Activated CD4-positive, CD25-positive, alpha-beta regulatory T cell treated with anti-CD3 and anti-CD28 coated beads, Interleukin-2, amount 50 U/mL, for 16 hours (primary cell): ENCODE results near the gene ZNF335.
"Not testable (repeated sequence)": the region's sequence is repeated elsewhere in the genome, so short reads cannot be mapped to it uniquely, and the experiment has no call there.

ENCODE experiments used
- DNase-seq: peaks from one replicate; pipeline ENCODE4 v3.0.0-alpha.2; 2020; ENCODE audit warnings: low read depth, low spot score

ZNF335 gene

DNA sequence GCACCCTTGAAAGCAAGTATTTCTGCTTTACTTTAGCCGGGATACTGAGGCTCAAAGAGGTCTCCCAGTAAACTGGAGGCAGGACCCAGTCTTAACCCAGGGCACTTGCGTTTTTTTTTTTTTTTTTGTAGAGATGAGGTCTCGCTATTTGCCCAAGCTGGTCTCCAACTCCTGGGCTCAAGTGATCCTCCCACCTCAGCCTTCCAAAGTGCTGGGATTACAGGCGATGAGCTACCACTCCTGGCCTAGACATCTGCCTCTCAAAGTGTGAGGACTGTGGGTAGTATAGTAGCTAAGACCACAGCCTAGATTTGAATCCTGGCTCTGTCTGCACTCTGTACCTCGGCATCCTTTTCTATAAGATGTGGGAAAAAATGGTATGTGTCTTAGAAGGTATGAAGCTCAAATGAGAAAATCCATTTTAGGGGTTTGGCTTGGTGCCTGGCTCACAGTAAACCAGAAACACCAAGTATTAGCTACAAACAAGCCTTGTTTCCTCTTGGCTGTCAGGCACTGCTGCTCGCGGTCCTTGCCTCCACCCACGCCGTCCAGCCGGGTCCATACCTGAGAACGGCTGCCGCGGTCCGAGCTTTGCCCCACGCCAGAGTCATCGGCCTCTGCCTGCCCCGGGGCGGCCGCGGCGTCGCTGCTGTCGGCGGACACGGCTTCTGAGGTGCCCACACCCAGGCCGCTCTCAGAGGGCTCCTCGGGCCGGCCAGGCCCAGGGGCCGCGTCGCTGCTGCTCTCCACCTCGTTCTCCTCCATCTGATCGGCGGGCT, 1.2 kb downstream of the ZNF335 start:
- DNase-seq, result no peak

DNA sequence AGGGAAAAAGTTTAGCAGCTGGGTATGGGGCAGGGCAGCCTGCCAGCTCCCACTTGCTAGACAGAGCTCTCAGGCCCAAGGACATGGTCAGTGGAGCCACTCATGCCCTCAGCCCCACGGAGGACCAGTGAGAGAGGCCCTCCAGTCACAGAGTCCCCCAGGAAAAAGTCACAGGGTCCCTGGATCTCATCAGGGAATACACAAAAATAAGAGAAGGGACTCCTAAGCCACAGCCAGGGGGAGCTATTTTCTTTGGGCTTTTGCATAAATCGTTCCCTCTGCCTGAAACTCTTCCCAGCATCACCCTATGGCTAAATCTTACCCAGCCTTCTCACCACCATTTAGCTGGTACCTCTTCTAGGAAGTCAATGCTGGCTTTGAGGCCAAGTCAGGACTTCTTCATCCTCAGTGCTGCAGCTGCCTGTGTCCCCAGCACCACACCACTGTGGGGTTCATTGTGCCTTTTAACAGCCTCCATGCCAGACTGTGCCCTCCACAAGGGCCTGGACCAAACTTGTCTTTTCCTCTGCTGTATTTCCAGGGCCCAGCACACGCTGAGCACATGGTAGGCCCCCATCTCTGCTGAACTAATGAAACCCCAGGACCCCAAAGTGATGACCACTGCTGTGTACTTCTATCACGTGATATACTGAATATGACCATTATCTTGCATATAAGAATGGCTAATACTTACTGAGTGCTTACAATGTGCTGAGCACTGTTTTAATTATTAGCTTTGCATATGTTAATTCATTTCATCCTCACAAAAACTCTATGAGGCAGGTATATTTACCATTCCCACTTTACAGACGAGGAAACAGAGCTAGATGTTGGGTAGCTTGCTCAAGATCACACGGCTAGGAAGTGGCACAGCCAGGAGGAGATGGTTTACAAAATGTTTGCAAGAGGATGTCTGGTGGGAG, 2.0 kb downstream of the ZNF335 start:
- no peak for DNase-seq

DNA sequence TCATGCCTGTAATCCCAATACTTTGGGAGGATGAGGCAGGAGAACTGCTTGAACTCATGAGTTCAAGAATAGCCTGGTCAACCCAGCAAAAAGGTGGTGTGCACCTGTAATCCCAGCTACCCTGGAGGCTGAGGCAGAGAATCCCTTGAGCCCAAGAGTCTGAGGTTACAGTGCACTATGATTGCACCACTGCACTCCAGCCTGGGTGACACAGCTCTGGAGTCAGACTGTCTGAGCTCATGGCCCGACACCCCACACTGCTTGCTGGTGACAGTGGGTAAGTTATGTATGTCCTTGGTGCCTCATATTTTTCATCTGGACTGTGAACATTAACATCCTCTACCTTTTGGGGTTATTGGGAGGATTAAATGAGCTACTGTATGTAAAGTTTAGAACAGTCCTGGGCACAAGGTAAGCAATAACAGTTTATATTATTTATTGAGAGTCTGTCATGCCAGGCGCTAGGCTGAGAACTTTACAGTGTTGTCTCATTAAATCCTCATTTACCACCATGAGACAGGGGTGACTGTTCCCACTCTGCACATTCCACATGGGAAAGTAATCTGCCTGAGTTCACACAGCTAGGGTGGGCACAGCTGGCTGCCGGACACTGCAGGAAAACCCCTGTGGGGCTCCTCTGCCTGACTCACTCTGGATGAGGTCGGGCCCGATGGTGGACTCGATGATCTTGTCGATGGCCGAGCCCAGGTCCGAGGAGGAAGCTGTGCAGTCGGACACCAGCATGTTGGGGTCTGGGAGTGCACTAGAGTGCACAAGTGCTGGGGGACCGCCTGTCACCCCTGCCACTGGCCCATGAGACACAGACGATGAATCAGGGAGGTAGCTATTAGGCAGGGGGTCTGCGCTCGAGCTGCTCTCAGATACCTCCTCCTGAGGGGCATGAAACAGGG, 2.9 kb downstream of the ZNF335 start:
- no peak for DNase-seq

DNA sequence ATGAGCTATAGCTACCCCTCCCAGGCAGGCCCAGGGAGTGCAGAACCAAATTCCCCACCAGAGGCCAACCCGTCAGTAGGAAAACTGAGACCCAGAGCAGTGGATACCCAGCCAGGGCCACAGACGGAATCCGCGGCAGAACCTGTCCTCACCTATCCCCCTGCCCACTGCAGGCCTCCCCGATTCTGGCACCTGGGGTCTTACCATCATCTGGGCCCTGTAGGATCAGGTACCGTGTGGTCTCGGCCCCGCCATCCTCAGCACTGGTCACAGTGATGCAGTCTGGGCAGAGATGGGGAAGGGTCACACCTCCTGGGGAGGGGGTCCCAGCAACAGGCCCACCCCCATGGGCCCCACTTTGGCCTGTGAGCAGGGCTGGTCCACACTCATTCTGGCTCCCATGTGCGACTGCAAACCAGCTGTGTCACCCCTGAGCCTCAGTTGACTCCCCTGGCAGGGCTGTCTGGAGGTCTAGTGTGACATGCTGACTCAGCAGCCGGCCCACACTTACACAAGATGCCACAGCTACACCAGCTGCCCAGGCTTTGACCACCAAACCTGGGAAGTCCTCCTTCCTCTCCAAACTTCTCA, 3.8 kb downstream of the ZNF335 start:
- no peak for DNase-seq

DNA sequence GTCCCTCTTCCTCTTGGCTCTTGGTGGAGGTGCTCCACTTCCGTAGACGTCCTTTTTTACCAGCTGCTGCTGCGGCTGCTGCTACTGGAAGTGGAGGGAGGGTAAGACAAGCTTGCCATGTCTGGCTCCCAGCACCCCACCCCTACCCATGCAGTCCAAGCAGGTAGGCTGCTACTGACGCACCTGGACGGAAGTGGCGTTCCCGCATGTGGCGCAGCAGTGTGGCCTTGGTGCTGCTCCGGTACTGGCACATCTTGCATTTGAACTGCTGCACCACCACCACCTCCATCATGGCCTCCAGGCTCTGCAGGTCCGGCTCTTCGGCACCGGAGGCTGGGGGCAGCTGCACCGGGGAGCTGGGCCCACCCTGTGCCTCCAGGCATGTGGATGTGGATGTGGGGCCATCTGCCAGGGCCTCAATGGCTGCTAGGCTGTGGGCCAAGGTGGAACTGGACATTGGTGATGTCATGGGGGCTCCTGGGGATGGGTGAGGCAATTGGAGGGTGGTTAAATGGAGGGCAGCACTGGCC, 4.4 kb downstream of the ZNF335 start:
- no peak for DNase-seq

DNA sequence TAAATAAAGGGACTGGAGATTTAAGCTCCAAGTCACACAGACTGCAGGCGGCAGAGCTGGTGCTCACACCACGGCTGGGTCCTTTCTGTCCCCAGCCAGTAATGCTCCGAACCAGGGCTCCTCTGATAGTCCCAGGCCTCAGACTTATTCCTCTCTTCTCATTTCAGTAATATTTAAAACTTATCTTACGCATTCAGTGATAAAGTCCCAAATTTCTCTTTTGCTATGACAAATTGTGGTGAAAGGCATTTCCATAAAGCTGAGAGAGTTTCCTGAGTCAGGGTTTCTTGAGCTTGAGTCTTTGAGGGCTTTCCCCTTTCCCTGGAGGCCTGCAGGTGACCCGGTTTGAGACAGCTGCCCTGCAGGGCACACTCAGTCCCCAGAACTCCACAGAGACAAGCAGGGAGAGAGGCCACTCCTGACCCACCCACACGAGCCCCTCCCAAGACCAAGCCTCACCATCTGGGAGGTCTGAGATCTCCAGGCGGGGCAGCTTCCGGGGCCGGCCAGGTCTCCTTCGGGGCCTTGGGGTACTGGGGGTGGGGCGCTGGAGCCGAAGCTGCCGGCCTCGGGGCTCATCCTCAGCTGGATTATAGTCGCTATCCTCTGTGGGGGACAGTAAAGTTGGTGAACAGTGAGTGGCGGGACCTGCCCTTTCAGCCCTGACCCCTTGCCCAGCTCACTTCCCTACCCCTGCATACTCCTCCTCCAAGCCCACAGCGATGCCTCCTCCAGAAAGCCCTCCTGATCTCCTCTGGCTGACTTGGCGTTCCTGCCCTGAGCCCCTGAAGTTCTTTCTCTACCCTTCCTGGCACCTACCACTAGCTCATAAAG, 6.6 kb downstream of the ZNF335 start:
- no peak for DNase-seq

DNA sequence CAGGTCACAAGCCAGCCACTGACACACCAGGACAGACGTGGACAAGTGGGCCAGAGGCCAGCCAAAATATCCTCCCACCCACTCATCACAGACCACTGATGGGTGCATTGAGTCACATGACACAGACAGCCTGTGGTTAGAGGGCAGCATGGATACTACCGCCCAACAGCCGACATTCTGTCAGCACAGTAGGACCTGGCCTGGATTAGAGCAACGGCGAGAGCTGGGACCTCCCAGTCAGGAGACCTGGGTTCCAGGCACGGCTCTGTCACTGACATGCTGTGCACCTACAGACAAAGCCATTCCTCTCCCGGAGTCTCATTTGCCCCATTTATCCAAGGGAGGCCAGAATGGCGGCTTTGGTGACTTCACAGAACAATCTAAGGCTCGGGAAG, 8.0 kb downstream of the ZNF335 start:
- DNase-seq, result no peak

DNA sequence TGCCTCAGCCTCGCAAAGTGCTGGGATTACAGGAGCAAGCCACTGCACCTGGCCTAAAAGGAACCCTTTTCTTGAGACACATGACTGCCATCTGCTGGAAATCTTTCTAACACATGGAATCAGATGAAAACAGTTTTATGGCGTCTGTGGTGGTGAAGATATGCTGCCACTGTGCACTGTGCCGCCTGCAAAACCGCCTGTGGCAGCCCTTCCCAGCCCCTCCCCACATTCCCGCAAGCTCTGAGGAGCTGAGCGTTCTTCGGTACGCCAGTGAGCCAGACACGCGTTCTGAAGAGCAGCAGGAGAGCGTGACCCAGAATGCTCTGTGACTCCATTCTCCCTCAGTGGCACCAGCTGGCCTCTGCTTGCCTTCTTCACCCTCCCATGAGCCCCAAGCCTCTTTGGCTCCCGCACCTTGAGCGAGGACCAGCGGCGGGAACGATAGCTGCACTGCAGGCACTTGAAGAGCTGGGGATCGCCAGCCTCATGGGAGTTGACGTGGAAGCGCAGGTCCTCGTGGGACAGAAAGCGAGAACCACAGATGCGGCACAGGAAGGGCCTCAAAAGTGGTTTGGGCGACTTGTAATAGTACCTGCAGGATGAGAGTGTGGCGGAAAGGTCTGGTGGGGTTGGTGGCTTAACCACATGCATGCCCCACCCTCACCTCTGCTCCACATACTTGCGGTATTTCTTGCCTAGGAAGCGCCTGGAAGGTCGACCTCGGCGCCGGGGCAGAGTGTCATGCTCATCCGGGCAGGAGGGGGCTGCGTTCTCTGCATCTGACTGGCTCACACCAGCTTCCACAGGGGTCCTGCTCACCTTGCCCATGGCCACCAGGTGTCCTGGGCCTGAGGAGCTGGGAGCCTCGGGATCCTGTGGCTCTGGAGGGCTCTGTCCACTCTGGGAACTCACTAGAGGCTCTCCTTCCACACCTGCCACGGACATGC, 8.7 kb downstream of the ZNF335 start:
- DNase-seq, result no peak

DNA sequence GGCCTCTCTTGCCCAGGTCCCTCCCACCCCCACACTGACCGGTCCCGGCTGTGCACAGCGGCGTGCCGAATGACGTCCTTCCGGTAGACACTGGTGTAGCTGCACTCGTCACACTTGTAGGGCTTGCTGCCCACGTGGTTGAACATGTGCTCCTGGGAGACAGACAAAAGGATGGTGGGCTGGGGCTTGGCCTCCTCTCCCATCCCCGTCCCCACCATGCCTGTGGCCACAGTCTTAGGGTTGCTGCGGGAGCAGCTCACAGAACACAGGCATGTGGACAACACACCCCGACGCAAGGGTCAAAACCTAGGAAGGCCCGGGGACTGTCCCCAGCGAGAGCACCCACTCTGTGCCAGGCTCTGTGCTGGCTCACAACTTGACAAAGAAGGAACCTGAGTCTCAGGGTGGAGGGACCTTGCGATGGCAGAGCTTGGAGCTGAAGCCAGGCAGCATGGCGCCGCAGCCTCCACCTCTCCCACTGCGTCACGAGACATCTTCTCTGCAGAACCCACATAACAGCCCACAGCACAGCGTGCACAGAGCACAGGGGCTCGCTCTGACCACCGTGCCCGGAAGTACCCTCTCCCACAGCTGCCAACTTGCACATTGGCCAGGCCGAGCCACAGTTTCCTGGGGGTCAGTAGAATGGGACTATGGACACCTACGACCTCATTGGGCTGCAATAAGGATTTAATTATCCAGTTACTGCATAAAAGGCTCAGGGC, 9.8 kb downstream of the ZNF335 start:
- no peak for DNase-seq

DNA sequence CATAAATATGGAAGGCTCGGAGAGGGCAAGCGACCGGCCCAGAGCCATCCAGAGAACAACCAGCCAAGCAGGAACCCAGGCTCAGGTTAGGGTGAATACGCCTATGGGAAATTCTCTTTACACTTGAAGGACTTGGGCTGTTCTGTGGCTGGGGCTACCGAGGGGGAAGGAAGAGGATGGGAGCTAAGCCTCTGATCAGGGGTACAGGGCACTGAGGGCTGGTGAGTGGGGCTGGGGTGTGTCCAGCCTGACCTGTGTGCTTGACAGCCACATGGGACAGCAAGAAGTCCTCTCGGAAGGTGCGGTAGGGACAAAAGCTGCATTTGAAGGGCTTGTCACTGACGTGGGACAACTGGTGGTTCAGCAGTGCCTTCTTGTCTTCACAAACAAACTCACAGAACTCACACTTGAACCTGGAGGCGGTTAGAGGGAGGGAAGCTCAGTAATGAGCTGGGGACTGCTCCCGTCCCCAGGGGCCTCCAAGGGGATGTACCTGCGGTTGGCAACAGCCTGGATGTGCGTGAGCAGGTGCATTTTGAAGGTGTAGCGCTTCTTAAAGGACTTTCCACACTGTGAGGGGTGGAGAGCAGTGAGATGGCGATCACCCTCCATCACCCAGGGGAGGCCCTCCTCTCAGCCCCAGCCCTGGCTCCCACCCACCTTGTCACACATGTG, 11.9 kb downstream of the ZNF335 start:
- DNase-seq, result no peak

DNA sequence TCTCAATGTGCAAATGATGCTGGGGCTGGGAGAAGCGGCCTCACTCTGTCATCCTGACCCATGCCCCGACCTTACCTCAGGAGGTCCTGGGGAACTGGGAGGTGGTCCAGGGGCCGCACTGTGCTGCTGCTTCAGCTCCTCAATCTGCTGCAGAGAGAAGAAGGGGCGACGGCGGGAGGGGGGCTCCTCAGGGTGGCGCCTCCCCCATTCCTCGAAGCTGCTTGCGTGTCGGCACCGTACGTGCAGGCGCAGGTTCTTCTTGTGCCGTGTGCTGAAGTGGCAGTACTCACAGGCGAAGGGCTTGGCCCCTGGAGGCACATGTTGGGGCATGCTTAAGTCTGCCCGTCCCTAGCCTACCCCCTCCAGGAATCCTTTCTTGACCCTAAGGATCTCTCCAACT, 12.9 kb downstream of the ZNF335 start:
- DNase-seq, result no peak

DNA sequence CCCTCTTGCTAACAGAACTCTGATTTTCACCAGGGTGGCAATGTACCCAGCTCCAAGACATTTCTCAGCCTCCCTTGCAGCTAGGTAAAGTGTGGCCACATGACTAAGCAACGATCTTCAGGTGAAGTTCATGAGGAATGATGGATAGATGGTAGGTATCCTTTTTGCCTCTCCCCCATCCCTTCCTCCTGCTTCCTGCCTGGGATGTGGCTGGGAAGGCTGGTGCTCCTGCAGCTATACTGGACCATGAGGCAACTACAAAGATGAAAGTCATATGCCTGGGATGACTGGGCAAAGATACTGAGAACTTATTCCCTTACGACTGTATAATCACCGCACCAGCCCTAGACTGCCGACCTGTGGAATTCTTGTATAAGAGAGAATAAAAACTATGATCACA, 13.4 kb downstream of the ZNF335 start:
- no peak for DNase-seq

DNA sequence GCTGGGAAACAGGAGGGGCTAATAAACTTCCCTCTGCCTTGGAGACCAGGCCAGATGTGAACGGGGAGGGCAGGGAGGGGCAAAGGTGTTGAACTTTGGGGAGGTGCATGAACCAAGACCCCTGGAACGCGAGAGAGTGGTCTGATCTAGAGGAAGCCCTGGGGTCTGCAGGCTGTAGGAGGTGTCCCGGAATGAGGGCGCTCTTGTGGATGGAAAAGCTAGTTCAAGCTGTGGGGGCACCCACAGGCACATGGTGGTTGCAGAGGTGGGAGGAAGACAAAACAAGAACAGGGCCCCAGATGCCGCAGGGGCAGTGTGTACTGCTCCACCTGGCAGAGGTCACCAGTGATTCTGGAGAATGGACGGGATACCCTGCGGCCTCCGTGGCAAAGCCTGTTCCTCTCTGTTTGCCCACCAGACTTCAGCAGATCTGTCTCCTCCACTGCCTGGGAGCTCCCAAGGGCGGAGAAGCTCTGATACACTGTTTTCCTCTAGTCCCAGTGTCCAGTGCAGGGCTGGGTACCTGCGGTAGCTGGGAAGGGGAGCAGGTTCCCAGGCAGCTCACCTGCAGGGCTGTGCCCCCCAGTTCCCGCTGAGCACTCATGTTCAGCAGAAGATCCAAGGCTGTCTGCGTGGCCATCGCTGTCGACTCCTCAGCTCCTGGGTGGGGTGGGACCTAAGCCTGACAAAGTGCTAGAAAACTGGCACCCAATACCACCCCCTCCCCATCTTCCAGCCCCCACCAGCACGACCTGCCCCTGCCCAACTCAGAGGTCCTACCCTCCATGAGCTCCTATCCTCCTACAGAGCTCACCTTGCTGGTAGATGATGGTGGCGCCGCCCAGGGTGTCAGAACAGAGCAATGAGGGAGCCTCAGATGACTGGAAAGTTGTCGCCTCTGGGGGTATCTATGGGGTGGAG, 14.7 kb downstream of the ZNF335 start:
- DNase-seq, result no peak

DNA sequence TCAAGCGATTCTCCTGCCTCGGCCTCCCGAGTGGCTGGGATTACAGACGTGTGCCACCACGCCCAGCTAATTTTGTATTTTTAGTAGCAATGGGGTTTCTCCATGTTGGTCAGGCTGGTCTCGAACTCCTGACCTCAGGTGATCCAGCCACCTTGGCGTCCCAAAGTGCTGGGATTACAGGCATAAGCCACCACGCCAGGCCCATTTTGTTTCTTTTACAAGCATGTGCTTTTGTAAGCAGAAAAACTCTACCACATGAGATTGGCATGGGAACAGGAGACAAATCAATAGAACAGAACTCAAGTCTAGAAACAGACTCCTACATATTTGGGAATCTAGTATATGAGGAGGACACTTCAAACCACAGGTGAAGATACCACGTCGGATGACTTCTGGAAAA, 15.7 kb downstream of the ZNF335 start:
- not testable (repeated sequence) for DNase-seq

DNA sequence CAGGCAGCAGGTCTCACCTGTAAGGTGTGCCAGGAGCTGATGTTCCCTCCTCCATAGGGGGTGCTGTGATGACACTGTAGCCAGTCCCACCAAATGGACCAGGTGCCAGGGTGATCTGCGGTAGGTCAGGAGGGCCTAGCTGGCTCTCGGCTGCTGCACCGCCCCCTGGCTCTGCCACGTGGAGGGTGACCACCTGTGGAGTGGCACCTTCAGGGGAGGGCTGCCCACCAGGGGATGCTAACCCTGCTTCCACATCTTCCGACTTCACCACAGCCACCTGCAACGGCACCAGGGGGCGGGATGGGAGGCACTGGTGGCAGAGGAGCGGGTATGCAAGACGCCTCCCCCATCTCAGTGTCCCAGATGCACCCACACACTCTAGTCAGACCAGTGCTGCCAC, 18.3 kb downstream of the ZNF335 start:
- no peak for DNase-seq

DNA sequence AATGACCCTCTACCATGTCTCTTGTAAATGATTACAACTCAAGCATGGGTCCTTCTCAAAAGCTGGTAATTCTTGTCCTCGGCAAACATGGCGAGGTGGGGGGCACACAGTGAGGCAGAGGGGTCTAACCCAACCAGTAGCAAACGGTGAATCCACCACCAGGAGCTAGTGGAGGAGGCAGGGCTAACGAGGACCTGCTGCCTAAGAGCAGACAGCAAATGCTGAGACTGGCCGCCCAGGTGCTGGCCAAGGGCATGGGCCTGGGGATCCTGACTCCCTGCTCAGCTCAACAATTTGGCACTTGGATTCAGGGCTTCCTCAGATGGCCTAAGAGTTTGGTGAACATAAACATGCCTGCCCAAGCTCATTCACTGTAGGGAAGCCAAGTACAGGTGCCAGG, 19.1 kb downstream of the ZNF335 start:
- DNase-seq, result no peak
